ENCODE measurements around the gene SEMG1.

The SEMG1 gene

GRCh38 chr20:45258259-45258658 lies 51.4 kb downstream of the SEMG1 start:
- no peaks in the 10 kb centered on the region for H3K27me3 ChIP-seq (ENCODE audit: control insufficient read depth, insufficient read depth, low read length)
- H3K9me3 ChIP-seq (ENCODE audit: control insufficient read depth, low read length) = no peaks in the 10 kb centered on the region
- H3K9ac ChIP-seq (ENCODE audit: low read length) = no peak overlapping the region
- H3K4me1 ChIP-seq (ENCODE audit: control insufficient read depth, insufficient read depth, low read length) = peaks cover 21% of the 10 kb centered on the region
- H3K36me3 ChIP-seq (ENCODE audit: control insufficient read depth, insufficient read depth, low read length) = no peaks in the 10 kb centered on the region
- H3K4me3 ChIP-seq (ENCODE audit: low read length) = no peak overlapping the region

GRCh38 chr20:45258664-45259063 lies 51.8 kb downstream of the SEMG1 start:
- H3K4me1 ChIP-seq (ENCODE audit: control insufficient read depth, insufficient read depth, low read length) = peaks cover 17% of the 10 kb centered on the region
- no peaks in the 10 kb centered on the region for H3K36me3 ChIP-seq (ENCODE audit: control insufficient read depth, insufficient read depth, low read length)
- no peaks in the 10 kb centered on the region for H3K9me3 ChIP-seq (ENCODE audit: control insufficient read depth, low read length)
- no peak overlapping the region for H3K9ac ChIP-seq (ENCODE audit: low read length)
- H3K4me3 ChIP-seq (ENCODE audit: low read length) = no peak overlapping the region
- H3K27me3 ChIP-seq (ENCODE audit: control insufficient read depth, insufficient read depth, low read length) = no peaks in the 10 kb centered on the region

Data from mucosa of stomach (tissue), 1 donor.